Measurements from ENCODE around the gene C19orf12.
A peak's percentile ranks its signal among the peaks of the same experiment; 100 is the strongest.

The C19orf12 gene

GRCh38 chr19:29714953-29715700 is at the start of gene C19orf12:
C19orf12 (minus strand) TSS chr19:29715261; CDS start chr19:29708413, 6,848 bp downstream.
- DNase-seq (ENCODE audit: low read depth in 2 of 2), result peak in 1 of 2 donors; percentile 41

- DNase-seq (ENCODE audit: low read depth in 2 of 2), result no peak
Observed at GRCh38 chr19:29764361-29764760, 49.3 kb upstream of the C19orf12 start.

GRCh38 chr19:29763196-29763595 is 48.1 kb upstream of the C19orf12 start:
- DNase-seq (ENCODE audit: low read depth in 2 of 2), result no peak

GRCh38 chr19:29761575-29762232 is 46.6 kb upstream of the C19orf12 start:
- no peak for DNase-seq (ENCODE audit: low read depth in 2 of 2)

- DNase-seq (ENCODE audit: low read depth in 2 of 2), result no peak
Observed at GRCh38 chr19:29760752-29761502, 45.9 kb upstream of the C19orf12 start.

GRCh38 chr19:29759359-29759758 is 44.3 kb upstream of the C19orf12 start:
- DNase-seq (ENCODE audit: low read depth in 2 of 2), result no peak

- DNase-seq (ENCODE audit: low read depth in 2 of 2), result no peak
Observed at GRCh38 chr19:29758863-29759262, 43.8 kb upstream of the C19orf12 start.

- no peak for DNase-seq (ENCODE audit: low read depth in 2 of 2)
Observed at GRCh38 chr19:29757551-29757950, 42.5 kb upstream of the C19orf12 start.

- DNase-seq (ENCODE audit: low read depth in 2 of 2), result no peak
Observed at GRCh38 chr19:29753934-29754305, 38.9 kb upstream of the C19orf12 start.

GRCh38 chr19:29753190-29753933 is 38.3 kb upstream of the C19orf12 start:
- no peak for DNase-seq (ENCODE audit: low read depth in 2 of 2)

- no peak for DNase-seq (ENCODE audit: low read depth in 2 of 2)
Observed at GRCh38 chr19:29752450-29753025, 37.5 kb upstream of the C19orf12 start.

GRCh38 chr19:29751932-29752331 is 36.9 kb upstream of the C19orf12 start:
- DNase-seq (ENCODE audit: low read depth in 2 of 2), result no peak

GRCh38 chr19:29750001-29750400 is 34.9 kb upstream of the C19orf12 start:
- DNase-seq (ENCODE audit: low read depth in 2 of 2), result no peak

- no peak for DNase-seq (ENCODE audit: low read depth in 2 of 2)
Observed at GRCh38 chr19:29748996-29749849, 34.2 kb upstream of the C19orf12 start.

GRCh38 chr19:29745253-29745652 is 30.2 kb upstream of the C19orf12 start:
- DNase-seq (ENCODE audit: low read depth in 2 of 2), result no peak

GRCh38 chr19:29743681-29744080 is 28.6 kb upstream of the C19orf12 start:
- no peak for DNase-seq (ENCODE audit: low read depth in 2 of 2)

- no peak for DNase-seq (ENCODE audit: low read depth in 2 of 2)
Observed at GRCh38 chr19:29741776-29742175, 26.7 kb upstream of the C19orf12 start.

- no peak for DNase-seq (ENCODE audit: low read depth in 2 of 2)
Observed at GRCh38 chr19:29741226-29741625, 26.2 kb upstream of the C19orf12 start.

GRCh38 chr19:29737461-29738000 is 22.5 kb upstream of the C19orf12 start:
- no peak for DNase-seq (ENCODE audit: low read depth in 2 of 2)

GRCh38 chr19:29735829-29736228 is 20.8 kb upstream of the C19orf12 start:
- DNase-seq (ENCODE audit: low read depth in 2 of 2), result no peak

Data from stimulated activated CD8-positive, alpha-beta memory T cell treated with anti-CD3 and anti-CD28 coated beads, Interleukin-15, amount 100 ng/mL, for 4 hours (primary cell).